Upper lobe of left lung (tissue), 4 donors: ENCODE measurements around the gene PCDHA7.

ENCODE experiments used
- CTCF ChIP-seq, 6 experiments: fragments of 450-650 bp in 4 of 6; fragments of 200-600 bp in 2 of 6; sonication (generic) in 2 of 6; IDR thresholded peaks; one replicate each; pipeline ENCODE4 v1.5.1; 2016 to 2019; ENCODE audit warnings: antibody characterized with exemption in 6 of 6
- EP300 ChIP-seq, 4 donors: sonication (generic); formaldehyde crosslinking; IDR thresholded peaks; one replicate each; pipeline ENCODE4 v1.5.1; 2017; ENCODE audit warnings: antibody characterized with exemption in 4 of 4, control low read depth in 2 of 4

GRCh38 chr5:140883373-140883772 is 49.3 kb downstream of the PCDHA7 start:
- TF ChIP-seq CTCF (IDR thresholded peaks at IDR 0.05) (no peak), EP300 (IDR thresholded peaks at IDR 0.05) (no peak)
